ENCODE results near the gene PIPOX.

PIPOX gene

DNA sequence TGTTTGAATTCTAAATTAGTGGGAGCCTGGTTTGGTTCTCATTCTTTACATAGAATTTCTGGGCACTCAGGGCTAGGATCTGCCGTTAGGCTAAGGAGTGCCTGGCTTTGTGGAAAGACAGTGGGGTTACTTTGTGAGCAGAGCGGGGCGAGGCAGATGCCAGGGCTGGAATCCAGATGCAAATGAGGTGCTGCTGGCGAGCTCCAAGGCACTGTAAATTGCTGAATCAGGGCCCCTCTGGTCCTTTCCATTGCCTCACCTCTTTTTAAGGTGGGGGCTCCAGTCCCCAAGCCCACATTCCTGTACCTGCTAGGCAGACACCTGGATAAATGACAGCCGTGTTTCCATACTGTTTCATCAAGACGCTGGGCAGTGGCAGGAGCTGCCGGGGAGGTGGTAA lies 33.8 kb downstream of the PIPOX start:
- no peak overlapping the region for H3K27ac ChIP-seq
- H3K4me3 ChIP-seq (ENCODE audit: low read depth, low read length), result no peak overlapping the region
- H3K4me2 ChIP-seq (ENCODE audit: low read length), result no peak overlapping the region
- no peaks in the 10 kb centered on the region for H3K9me3 ChIP-seq (ENCODE audit: control insufficient read depth, low read length)
- no peaks in the 10 kb centered on the region for H3K79me2 ChIP-seq
- no peak overlapping the region for H2AFZ ChIP-seq
- H3K36me3 ChIP-seq (ENCODE audit: control insufficient read depth, insufficient read depth, low read length), result no peaks in the 10 kb centered on the region
- peaks cover 3% of the 10 kb centered on the region for H3K4me1 ChIP-seq
- no peak overlapping the region for H3K9ac ChIP-seq
- TF ChIP-seq, protein P1, sequence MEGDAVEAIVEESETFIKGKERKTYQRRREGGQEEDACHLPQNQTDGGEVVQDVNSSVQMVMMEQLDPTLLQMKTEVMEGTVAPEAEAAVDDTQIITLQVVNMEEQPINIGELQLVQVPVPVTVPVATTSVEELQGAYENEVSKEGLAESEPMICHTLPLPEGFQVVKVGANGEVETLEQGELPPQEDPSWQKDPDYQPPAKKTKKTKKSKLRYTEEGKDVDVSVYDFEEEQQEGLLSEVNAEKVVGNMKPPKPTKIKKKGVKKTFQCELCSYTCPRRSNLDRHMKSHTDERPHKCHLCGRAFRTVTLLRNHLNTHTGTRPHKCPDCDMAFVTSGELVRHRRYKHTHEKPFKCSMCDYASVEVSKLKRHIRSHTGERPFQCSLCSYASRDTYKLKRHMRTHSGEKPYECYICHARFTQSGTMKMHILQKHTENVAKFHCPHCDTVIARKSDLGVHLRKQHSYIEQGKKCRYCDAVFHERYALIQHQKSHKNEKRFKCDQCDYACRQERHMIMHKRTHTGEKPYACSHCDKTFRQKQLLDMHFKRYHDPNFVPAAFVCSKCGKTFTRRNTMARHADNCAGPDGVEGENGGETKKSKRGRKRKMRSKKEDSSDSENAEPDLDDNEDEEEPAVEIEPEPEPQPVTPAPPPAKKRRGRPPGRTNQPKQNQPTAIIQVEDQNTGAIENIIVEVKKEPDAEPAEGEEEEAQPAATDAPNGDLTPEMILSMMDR (IDR thresholded peaks at IDR 0.05), result no peak
- H3K27me3 ChIP-seq (ENCODE audit: control insufficient read depth, insufficient read depth, low read length), result no peaks in the 10 kb centered on the region

DNA sequence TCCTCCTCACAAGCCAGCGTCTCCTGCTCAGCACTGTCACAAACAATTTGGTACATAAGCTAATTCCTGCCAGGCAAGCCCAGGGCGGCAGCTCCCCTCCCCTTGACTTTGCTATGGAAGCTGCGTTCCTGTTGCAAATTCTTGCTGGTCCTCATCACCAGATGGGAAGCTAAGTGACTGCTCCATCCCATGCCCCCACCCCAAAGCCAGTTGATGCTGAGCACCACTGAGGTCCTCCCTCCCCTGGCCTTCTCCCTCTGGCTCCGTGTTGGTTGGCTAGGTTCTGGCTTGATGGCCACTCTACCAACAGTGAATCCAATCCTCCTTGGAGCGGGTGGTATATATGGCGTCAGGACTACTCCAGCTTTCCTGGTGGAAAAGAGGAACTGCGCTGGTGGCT lies 34.4 kb downstream of the PIPOX start:
- TF ChIP-seq, protein P1 (IDR thresholded peaks at IDR 0.05), result no peak
- no peaks in the 10 kb centered on the region for H3K9me3 ChIP-seq (ENCODE audit: control insufficient read depth, low read length)
- H3K4me1 ChIP-seq, result peaks cover 3% of the 10 kb centered on the region
- no peaks in the 10 kb centered on the region for H3K27me3 ChIP-seq (ENCODE audit: control insufficient read depth, insufficient read depth, low read length)
- no peak overlapping the region for H3K9ac ChIP-seq
- no peaks in the 10 kb centered on the region for H3K36me3 ChIP-seq (ENCODE audit: control insufficient read depth, insufficient read depth, low read length)
- no peak overlapping the region for H3K27ac ChIP-seq
- no peak overlapping the region for H2AFZ ChIP-seq
- H3K4me2 ChIP-seq (ENCODE audit: low read length), result no peak overlapping the region
- no peak overlapping the region for H3K4me3 ChIP-seq (ENCODE audit: low read depth, low read length)
- no peaks in the 10 kb centered on the region for H3K79me2 ChIP-seq

DNA sequence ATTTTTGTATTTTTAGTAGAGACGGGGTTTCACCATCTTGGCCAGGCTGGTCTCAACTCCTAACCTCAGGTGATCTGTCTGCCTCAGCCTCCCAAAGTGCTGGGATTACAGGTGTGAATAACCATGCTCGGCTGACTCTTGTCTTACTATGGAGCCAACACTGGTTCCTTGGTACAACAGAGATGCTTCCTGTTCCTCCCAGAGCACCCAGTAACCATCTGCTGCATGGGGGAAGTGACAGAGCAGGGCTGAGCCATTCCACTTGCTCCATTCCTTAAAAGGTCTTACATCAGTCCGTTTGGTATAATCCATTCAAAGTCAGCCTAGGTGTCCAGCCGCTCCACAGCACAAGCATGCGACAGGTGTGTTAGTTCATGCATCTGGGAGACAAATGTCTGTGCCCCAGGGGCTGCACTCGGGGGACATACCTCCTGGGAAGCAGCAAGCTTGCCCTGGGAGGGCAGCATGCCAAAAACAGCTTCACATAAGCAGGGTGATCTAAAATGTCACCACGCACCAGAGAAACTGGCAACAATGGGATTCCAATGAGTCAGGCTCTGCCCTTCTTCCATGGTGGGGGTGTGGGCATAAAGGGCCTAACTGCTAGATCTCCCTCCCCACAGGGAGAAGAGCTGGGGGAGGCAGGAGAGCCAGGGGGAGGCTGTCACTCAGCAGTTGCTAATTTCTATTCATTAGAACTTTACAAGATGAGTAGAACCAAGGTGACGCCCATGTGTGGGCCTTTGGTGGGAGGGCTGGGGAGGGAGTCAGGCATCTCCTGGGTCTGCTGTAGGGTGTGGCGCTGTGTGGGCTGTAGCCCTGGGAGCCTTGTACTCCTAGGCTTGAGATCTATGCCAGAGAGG lies 35.5 kb downstream of the PIPOX start:
- Histone ChIP-seq H2AFZ (no peak overlapping the region), H3K4me2 (ENCODE audit: low read length) (no peak overlapping the region), H3K27me3 (ENCODE audit: control insufficient read depth, insufficient read depth, low read length) (no peaks in the 10 kb centered on the region), H3K4me1 (peaks cover 3% of the 10 kb centered on the region), H3K36me3 (ENCODE audit: control insufficient read depth, insufficient read depth, low read length) (no peaks in the 10 kb centered on the region), H3K79me2 (no peaks in the 10 kb centered on the region), H3K4me3 (ENCODE audit: low read depth, low read length) (no peak overlapping the region), H3K27ac (no peak overlapping the region), H3K9me3 (ENCODE audit: control insufficient read depth, low read length) (no peaks in the 10 kb centered on the region), H3K9ac (no peak overlapping the region)
- TF ChIP-seq, protein P1 (IDR thresholded peaks at IDR 0.05), result no peak

DNA sequence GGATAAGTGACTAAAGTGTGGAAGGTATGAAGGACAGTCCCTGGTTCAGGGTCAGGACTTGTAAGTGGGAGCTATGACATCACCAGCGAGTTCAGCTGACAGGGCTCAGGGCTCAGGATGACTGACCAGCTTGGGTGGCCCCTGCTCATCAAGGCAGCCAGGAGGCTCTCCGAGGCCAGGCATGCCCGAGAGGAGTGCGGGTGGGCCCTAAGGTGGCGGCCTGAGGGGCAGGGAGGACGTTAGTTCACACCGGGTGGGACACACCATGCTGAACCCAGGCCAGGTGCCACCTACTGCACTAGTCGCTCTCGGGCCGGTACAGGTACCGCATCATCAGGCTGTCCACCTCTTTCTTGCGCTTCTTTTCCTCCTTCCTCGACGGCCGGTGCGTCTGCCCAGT lies 36.5 kb downstream of the PIPOX start:
- no peaks in the 10 kb centered on the region for H3K9me3 ChIP-seq (ENCODE audit: control insufficient read depth, low read length)
- no peak overlapping the region for H2AFZ ChIP-seq
- H3K36me3 ChIP-seq (ENCODE audit: control insufficient read depth, insufficient read depth, low read length), result no peaks in the 10 kb centered on the region
- H3K27ac ChIP-seq, result no peak overlapping the region
- H3K4me2 ChIP-seq (ENCODE audit: low read length), result no peak overlapping the region
- TF ChIP-seq, protein P1 (IDR thresholded peaks at IDR 0.05), result no peak
- no peak overlapping the region for H3K4me3 ChIP-seq (ENCODE audit: low read depth, low read length)
- H3K9ac ChIP-seq, result no peak overlapping the region
- H3K27me3 ChIP-seq (ENCODE audit: control insufficient read depth, insufficient read depth, low read length), result no peaks in the 10 kb centered on the region
- H3K79me2 ChIP-seq, result no peaks in the 10 kb centered on the region
- H3K4me1 ChIP-seq, result peaks cover 3% of the 10 kb centered on the region

DNA sequence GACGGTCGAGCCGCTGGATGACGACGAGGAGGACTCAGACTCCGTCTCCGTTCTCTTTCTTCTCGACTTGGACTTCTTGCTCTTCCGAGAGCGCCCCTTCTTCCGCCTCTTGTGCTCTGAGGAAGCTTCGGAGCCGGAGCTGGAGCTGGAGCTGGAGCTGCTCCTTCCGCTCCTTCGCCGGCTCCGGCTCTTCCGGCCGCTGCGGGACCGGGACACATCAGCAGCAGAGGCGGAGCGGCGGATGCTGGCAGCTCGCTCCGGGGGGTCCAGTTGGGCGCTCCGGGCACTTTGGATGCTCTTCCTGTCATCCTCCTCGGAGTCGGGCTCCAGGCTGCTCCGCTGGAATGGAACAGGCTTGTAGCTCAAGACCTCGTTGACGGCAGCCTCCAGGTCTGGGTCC lies 36.9 kb downstream of the PIPOX start:
- H3K27me3 ChIP-seq (ENCODE audit: control insufficient read depth, insufficient read depth, low read length), result no peaks in the 10 kb centered on the region
- H3K36me3 ChIP-seq (ENCODE audit: control insufficient read depth, insufficient read depth, low read length), result no peaks in the 10 kb centered on the region
- no peaks in the 10 kb centered on the region for H3K79me2 ChIP-seq
- no peak overlapping the region for H3K4me2 ChIP-seq (ENCODE audit: low read length)
- H3K4me1 ChIP-seq, result peaks cover 3% of the 10 kb centered on the region
- no peak overlapping the region for H3K4me3 ChIP-seq (ENCODE audit: low read depth, low read length)
- TF ChIP-seq, protein P1 (IDR thresholded peaks at IDR 0.05), result no peak
- H3K27ac ChIP-seq, result no peak overlapping the region
- no peak overlapping the region for H3K9ac ChIP-seq
- H3K9me3 ChIP-seq (ENCODE audit: control insufficient read depth, low read length), result no peaks in the 10 kb centered on the region
- H2AFZ ChIP-seq, result no peak overlapping the region

All from parathyroid adenoma (tissue), 2 donors.